Retinal pigment epithelial cell (primary cell): ENCODE measurements around the gene TXLNG.
"Not testable (repeated sequence)": the region's sequence is repeated elsewhere in the genome, so short reads cannot be mapped to it uniquely, and the experiment has no call there.

Experiments used
- DNase-seq: peaks from one replicate; pipeline ENCODE4 v3.0.0-alpha.2; 2010; ENCODE audit warnings: low read depth
- H3K4me3 ChIP-seq: 2 replicates; pipeline ENCODE4 v1.5.1; 2011; ENCODE audit warnings: mild to moderate bottlenecking, low read length, control low read depth, moderate library complexity
- CTCF ChIP-seq: conservative IDR thresholded peaks from 2 replicates; pipeline ENCODE4 v1.5.1; 2011; ENCODE audit warnings: low read depth, low read length, control low read depth, inconsistent platforms

Gene TXLNG

GRCh38 chrX:16848541-16848940, 62.3 kb downstream of the TXLNG start:
- no peak for TF ChIP-seq CTCF
- DNase-seq = no peak
- H3K4me3 ChIP-seq = no peak overlapping the region

GRCh38 chrX:16851421-16851820, 65.2 kb downstream of the TXLNG start:
- H3K4me3 ChIP-seq = no peak overlapping the region
- DNase-seq = no peak
- no peak for TF ChIP-seq CTCF

- TF ChIP-seq CTCF = no peak
- DNase-seq = no peak
- no peak overlapping the region for H3K4me3 ChIP-seq
Measured at GRCh38 chrX:16851827-16852226, 65.6 kb downstream of the TXLNG start.

GRCh38 chrX:16852617-16853179, 66.4 kb downstream of the TXLNG start:
- no peak for DNase-seq
- no peak for TF ChIP-seq CTCF
- no peak overlapping the region for H3K4me3 ChIP-seq

- DNase-seq = no peak
- no peak for TF ChIP-seq CTCF
- no peak overlapping the region for H3K4me3 ChIP-seq
Measured at GRCh38 chrX:16853537-16853936, 67.3 kb downstream of the TXLNG start.

GRCh38 chrX:16855363-16856075, 69.3 kb downstream of the TXLNG start:
- no peak for DNase-seq
- no peak overlapping the region for H3K4me3 ChIP-seq
- no peak for TF ChIP-seq CTCF

GRCh38 chrX:16856076-16856404, 69.8 kb downstream of the TXLNG start:
- H3K4me3 ChIP-seq, DNase-seq: not testable (repeated sequence)
